Activated CD4-positive, alpha-beta memory T cell treated with anti-CD3 and anti-CD28 coated beads for 36 hours (primary cell): Measurements from ENCODE around the gene COL19A1. TPM values are rescaled to one million over a fixed set of nuclear protein-coding genes. Genes with fewer than 3 reads are reported as not detected.

ENCODE experiments used
- CTCF ChIA-PET: fragments of 350-600 bp; sonication (Branson Sonifier 250); formaldehyde crosslinking; loops from one replicate; lab custom pipeline; 2021; ENCODE audit warnings: antibody characterized with exemption, inconsistent platforms; lab: Charles Lee
- POLR2A ChIA-PET: fragments of 350-600 bp; sonication (Branson Sonifier 250); formaldehyde crosslinking; loops from one replicate; lab custom pipeline; 2021; ENCODE audit warnings: antibody characterized with exemption; lab: Charles Lee
- DNase-seq: peaks from one replicate; pipeline ENCODE4 v3.0.0-alpha.2; 2020
- H3K27ac Mint-ChIP-seq: one replicate; pipeline ENCODE4 v1.8.0; 2021; ENCODE audit warnings: mixed read lengths
- H3K27me3 Mint-ChIP-seq: one replicate; pipeline ENCODE4 v1.8.0; 2021; ENCODE audit warnings: mixed read lengths
- H3K36me3 Mint-ChIP-seq: one replicate; pipeline ENCODE4 v1.8.0; 2021; ENCODE audit warnings: mixed read lengths
- H3K4me1 Mint-ChIP-seq: one replicate; pipeline ENCODE4 v1.8.0; 2021; ENCODE audit warnings: low read depth, mixed read lengths
- H3K4me3 Mint-ChIP-seq: one replicate; pipeline ENCODE4 v1.8.0; 2021; ENCODE audit warnings: mild to moderate bottlenecking, mixed read lengths
- H3K9me3 Mint-ChIP-seq: one replicate; pipeline ENCODE4 v1.8.0; 2021; ENCODE audit warnings: mixed read lengths
- intact Hi-C: fragments of 100-400 bp; cut with micrococcal nuclease; formaldehyde crosslinking; loops from one replicate; pipeline ENCODE4 v1.15.1; 2023
- total RNA-seq, 2 experiments: library from RNA; stranded (reverse); gene quantifications; one replicate each; pipeline ENCODE4 v1.2.3, GENCODE V29; 2021

Gene COL19A1
- total RNA-seq, 2 experiments from 2014 or later: 0.02 to 0.19 TPM

DNA sequence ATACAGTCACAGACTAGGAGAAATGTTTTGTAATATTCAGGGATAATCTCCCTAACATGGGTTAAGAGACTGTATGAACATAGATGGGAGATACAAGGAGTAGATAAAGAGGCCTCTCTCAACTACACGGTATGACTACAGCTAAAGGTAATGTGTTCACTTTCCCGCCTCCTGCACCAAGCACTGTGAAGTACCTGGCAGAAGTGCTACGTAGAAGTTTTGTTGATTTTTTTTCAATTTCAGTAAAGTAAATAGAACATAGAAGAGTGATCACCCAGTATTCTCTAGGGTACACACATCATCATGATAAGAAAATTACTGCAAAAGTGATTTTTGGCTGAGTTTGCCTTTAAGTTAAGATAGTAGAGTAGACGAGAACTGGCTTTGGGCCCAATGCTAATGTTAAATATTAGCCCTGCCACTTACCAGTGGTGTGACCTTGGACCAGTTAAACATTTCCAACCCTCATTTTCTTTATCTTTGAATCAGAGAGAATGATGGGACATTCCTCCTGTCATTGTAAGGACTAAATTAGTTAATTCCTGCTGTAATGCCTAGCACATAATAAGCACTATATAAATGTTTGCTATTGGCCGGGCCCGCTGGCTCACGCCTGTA lies 253.0 kb downstream of the COL19A1 start:
- Mint-ChIP-seq H3K27me3 (peaks cover 9% of the 10 kb centered on the region), H3K36me3 (no peaks in the 10 kb centered on the region), H3K9me3 (no peaks in the 10 kb centered on the region), H3K4me1 (no peaks in the 10 kb centered on the region), H3K4me3 (no peak overlapping the region), H3K27ac (no peak overlapping the region)
- ChIA-PET CTCF (no interaction called here), POLR2A (no interaction called here)
- no peak for DNase-seq
- intact Hi-C loops: no loop called here

GRCh38 chr6:70124443-70124842 lies 258.1 kb downstream of the COL19A1 start:
- Mint-ChIP-seq H3K4me1 (no peaks in the 10 kb centered on the region), H3K27ac (no peak overlapping the region), H3K4me3 (no peak overlapping the region), H3K27me3 (peaks cover 8% of the 10 kb centered on the region), H3K36me3 (no peaks in the 10 kb centered on the region), H3K9me3 (no peaks in the 10 kb centered on the region)
- ChIA-PET POLR2A (interaction anchor here (0.7 kb wide), 1 partner anchor 1462 kb away, joined by 4 read pairs; no protein-coding TSS in a partner anchor), CTCF (interaction anchor here (1.9 kb wide), 1 partner anchor 16 kb away, joined by 5 read pairs; no protein-coding TSS in a partner anchor)
- no peak for DNase-seq
- intact Hi-C loops: no loop called here

- intact Hi-C loops: no loop called here
- Mint-ChIP-seq H3K36me3 (no peaks in the 10 kb centered on the region), H3K27me3 (peaks cover 8% of the 10 kb centered on the region), H3K4me1 (no peaks in the 10 kb centered on the region), H3K9me3 (no peaks in the 10 kb centered on the region), H3K27ac (no peak overlapping the region), H3K4me3 (no peak overlapping the region)
- ChIA-PET POLR2A (no interaction called here), CTCF (interaction anchor here (1.9 kb wide), 1 partner anchor 17 kb away, joined by 5 read pairs; no protein-coding TSS in a partner anchor)
- DNase-seq: no peak
Measured at GRCh38 chr6:70124882-70125545, 258.7 kb downstream of the COL19A1 start.

GRCh38 chr6:70125602-70126001 lies 259.2 kb downstream of the COL19A1 start:
- no peak for DNase-seq
- H3K4me1 Mint-ChIP-seq: no peaks in the 10 kb centered on the region
- H3K36me3 Mint-ChIP-seq: no peaks in the 10 kb centered on the region
- H3K4me3 Mint-ChIP-seq: no peak overlapping the region
- no peaks in the 10 kb centered on the region for H3K9me3 Mint-ChIP-seq
- ChIA-PET POLR2A (no interaction called here), CTCF (interaction anchor here (0.5 to 1.9 kb wide), 2 partner anchors 17 to 31 kb away, joined by 3 to 5 read pairs; no protein-coding TSS in a partner anchor)
- peaks cover 8% of the 10 kb centered on the region for H3K27me3 Mint-ChIP-seq
- no peak overlapping the region for H3K27ac Mint-ChIP-seq
- intact Hi-C loops: no loop called here

GRCh38 chr6:70129341-70129740 lies 263.0 kb downstream of the COL19A1 start:
- CTCF ChIA-PET: no interaction called here
- no peak overlapping the region for H3K27ac Mint-ChIP-seq
- intact Hi-C loops: no loop called here
- no peak overlapping the region for H3K4me3 Mint-ChIP-seq
- H3K4me1 Mint-ChIP-seq: no peaks in the 10 kb centered on the region
- no peak for DNase-seq
- H3K27me3 Mint-ChIP-seq: peaks cover 7% of the 10 kb centered on the region
- H3K36me3 Mint-ChIP-seq: no peaks in the 10 kb centered on the region
- H3K9me3 Mint-ChIP-seq: no peaks in the 10 kb centered on the region
- POLR2A ChIA-PET: no interaction called here

GRCh38 chr6:70130865-70131264 lies 264.5 kb downstream of the COL19A1 start:
- intact Hi-C loops: no loop called here
- Mint-ChIP-seq H3K27me3 (no peaks in the 10 kb centered on the region), H3K36me3 (no peaks in the 10 kb centered on the region), H3K27ac (no peak overlapping the region), H3K4me1 (no peaks in the 10 kb centered on the region), H3K4me3 (no peak overlapping the region), H3K9me3 (no peaks in the 10 kb centered on the region)
- DNase-seq: no peak
- CTCF ChIA-PET: interaction anchor here (0.6 kb wide), 1 partner anchor 28 kb away, joined by 3 read pairs; no protein-coding TSS in a partner anchor
- POLR2A ChIA-PET: no interaction called here

GRCh38 chr6:70131528-70131927 lies 265.2 kb downstream of the COL19A1 start:
- POLR2A ChIA-PET: no interaction called here
- DNase-seq: no peak
- H3K4me3 Mint-ChIP-seq: no peak overlapping the region
- H3K36me3 Mint-ChIP-seq: no peaks in the 10 kb centered on the region
- CTCF ChIA-PET: interaction anchor here (0.6 kb wide), 1 partner anchor 29 kb away, joined by 3 read pairs; no protein-coding TSS in a partner anchor
- no peaks in the 10 kb centered on the region for H3K4me1 Mint-ChIP-seq
- intact Hi-C loops: no loop called here
- no peaks in the 10 kb centered on the region for H3K27me3 Mint-ChIP-seq
- H3K27ac Mint-ChIP-seq: no peak overlapping the region
- no peaks in the 10 kb centered on the region for H3K9me3 Mint-ChIP-seq

GRCh38 chr6:70133246-70133645 lies 266.9 kb downstream of the COL19A1 start:
- no peaks in the 10 kb centered on the region for H3K36me3 Mint-ChIP-seq
- H3K4me3 Mint-ChIP-seq: no peak overlapping the region
- no peak overlapping the region for H3K27ac Mint-ChIP-seq
- no peaks in the 10 kb centered on the region for H3K27me3 Mint-ChIP-seq
- no peaks in the 10 kb centered on the region for H3K4me1 Mint-ChIP-seq
- DNase-seq: no peak
- no peaks in the 10 kb centered on the region for H3K9me3 Mint-ChIP-seq
- ChIA-PET POLR2A (no interaction called here), CTCF (no interaction called here)
- intact Hi-C loops: no loop called here

DNA sequence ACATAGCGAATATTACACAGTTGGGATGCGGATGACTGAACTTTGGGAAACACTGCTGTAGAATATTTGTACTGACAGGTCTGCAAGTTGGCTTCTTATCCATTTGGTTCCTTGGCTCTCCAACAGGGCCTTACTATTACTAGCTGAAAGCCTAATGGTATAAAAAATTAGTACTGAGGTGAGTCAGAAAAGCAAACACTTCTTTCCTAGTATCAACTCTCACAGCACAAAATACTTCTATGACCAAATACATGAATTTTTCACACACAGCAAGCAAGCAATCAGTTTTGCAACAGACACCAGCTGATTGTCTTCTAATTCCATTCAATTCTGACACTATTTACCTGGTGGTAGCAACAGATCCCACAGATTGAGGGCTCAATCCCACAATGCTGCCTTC lies 268.2 kb downstream of the COL19A1 start:
- ChIA-PET CTCF (no interaction called here), POLR2A (no interaction called here)
- no peak overlapping the region for H3K27ac Mint-ChIP-seq
- H3K4me1 Mint-ChIP-seq: no peaks in the 10 kb centered on the region
- H3K27me3 Mint-ChIP-seq: no peaks in the 10 kb centered on the region
- H3K9me3 Mint-ChIP-seq: no peaks in the 10 kb centered on the region
- no peak overlapping the region for H3K4me3 Mint-ChIP-seq
- no peak for DNase-seq
- no peaks in the 10 kb centered on the region for H3K36me3 Mint-ChIP-seq
- intact Hi-C loops: no loop called here

- H3K9me3 Mint-ChIP-seq: no peaks in the 10 kb centered on the region
- no peaks in the 10 kb centered on the region for H3K36me3 Mint-ChIP-seq
- no peaks in the 10 kb centered on the region for H3K27me3 Mint-ChIP-seq
- intact Hi-C loops: no loop called here
- no peaks in the 10 kb centered on the region for H3K4me1 Mint-ChIP-seq
- CTCF ChIA-PET: no interaction called here
- no peak overlapping the region for H3K27ac Mint-ChIP-seq
- POLR2A ChIA-PET: no interaction called here
- no peak overlapping the region for H3K4me3 Mint-ChIP-seq
- DNase-seq: no peak
Measured at GRCh38 chr6:70135219-70136160, 269.1 kb downstream of the COL19A1 start.

- ChIA-PET CTCF (no interaction called here), POLR2A (no interaction called here)
- H3K27ac Mint-ChIP-seq: no peak overlapping the region
- H3K36me3 Mint-ChIP-seq: no peaks in the 10 kb centered on the region
- H3K9me3 Mint-ChIP-seq: no peaks in the 10 kb centered on the region
- no peak overlapping the region for H3K4me3 Mint-ChIP-seq
- no peaks in the 10 kb centered on the region for H3K4me1 Mint-ChIP-seq
- intact Hi-C loops: no loop called here
- no peaks in the 10 kb centered on the region for H3K27me3 Mint-ChIP-seq
- DNase-seq: no peak
Measured at GRCh38 chr6:70136996-70137395, 270.6 kb downstream of the COL19A1 start.

- Mint-ChIP-seq H3K4me3 (no peak overlapping the region), H3K36me3 (no peaks in the 10 kb centered on the region), H3K9me3 (no peaks in the 10 kb centered on the region), H3K4me1 (no peaks in the 10 kb centered on the region), H3K27ac (no peak overlapping the region), H3K27me3 (peaks cover 3% of the 10 kb centered on the region)
- POLR2A ChIA-PET: no interaction called here
- intact Hi-C loops: no loop called here
- no peak for DNase-seq
- CTCF ChIA-PET: no interaction called here
Measured at GRCh38 chr6:70140496-70140895, 274.1 kb downstream of the COL19A1 start.
